ENCODE measurements around the gene SLC8A3. TPM values are rescaled to one million over a fixed set of nuclear protein-coding genes. Genes with fewer than 3 reads are reported as not detected.

Gene SLC8A3
- total RNA-seq, 1 experiment from 2014 or later, result not detected

DNA sequence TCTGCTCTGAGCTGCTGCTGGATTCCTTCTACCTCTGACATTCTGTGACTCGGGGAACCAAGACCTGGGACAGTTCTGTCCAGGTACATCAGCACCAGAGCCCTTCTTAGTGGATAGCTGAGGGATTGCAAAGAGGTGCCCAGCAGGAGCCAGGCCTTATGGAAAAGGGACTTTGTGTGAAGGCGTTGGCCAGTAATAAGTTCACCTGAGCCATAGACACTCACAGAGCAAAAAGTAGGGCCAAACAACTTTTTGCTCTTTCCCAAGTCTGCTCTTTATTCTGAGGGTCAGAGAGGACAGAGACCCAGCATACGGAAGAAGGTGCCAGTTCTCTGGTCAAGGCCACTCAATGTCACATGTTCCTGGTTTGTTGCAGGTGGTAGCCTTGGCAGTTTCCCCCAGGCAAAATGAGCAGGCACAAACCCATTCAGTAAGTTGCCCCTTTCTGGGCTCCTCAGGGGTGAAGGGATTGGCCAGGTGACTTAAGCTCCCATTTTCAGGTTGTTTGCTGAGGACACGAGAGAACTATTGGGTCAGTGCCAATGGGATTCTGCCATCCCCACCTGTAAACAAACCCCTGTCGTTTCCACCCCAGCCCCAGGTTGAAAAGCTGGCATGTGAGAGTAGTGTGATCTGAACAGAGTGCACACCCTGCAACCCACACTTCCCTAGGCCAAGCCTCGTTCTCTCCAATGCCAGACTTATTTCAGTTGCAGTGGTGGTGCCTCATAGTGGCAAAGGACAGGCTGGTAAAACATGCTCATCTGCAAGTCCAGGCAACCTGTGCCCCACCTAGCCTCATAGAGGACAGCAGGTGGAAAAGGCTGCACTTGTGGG, 159.2 kb downstream of the SLC8A3 start:
- RAD21 ChIA-PET (ENCODE audit: low non-redundant PET in 1 of 2, low total read pairs in 2 of 2, uncharacterized antibody in 2 of 2, unreplicated experiment in 2 of 2), result interaction anchor here in 1 of 2 experiments (0.5 kb wide), 1 partner anchor 79 kb away, joined by 3 read pairs; no protein-coding TSS in a partner anchor
- H4K20me1 ChIP-seq (ENCODE audit: insufficient read depth), result no peaks in the 10 kb centered on the region
- CTCF ChIA-PET, result interaction anchor here (2.3 to 2.4 kb wide), 3 partner anchors 44 to 299 kb away, joined by 16 to 63 read pairs (median 18); no protein-coding TSS in a partner anchor
- no peaks in the 10 kb centered on the region for H3K36me3 ChIP-seq (ENCODE audit: control insufficient read depth in 1 of 2, insufficient read depth in 2 of 2, low read length in 2 of 2)
- no TSS peak for BruUV-seq (replicated peaks)
- no peak overlapping the region for H3K4me2 ChIP-seq (ENCODE audit: low read length)
- TF ChIP-seq EZH2 (IDR thresholded peaks at IDR 0.05), result no peak
- TF ChIP-seq ZFX (IDR thresholded peaks at IDR 0.05), result no peak
- no peak for TF ChIP-seq SIN3A (IDR thresholded peaks at IDR 0.05; ENCODE audit: low read depth)
- TF ChIP-seq RAD21 (IDR thresholded peaks at IDR 0.05; ENCODE audit: low read depth), result no peak
- TF ChIP-seq, protein P1, sequence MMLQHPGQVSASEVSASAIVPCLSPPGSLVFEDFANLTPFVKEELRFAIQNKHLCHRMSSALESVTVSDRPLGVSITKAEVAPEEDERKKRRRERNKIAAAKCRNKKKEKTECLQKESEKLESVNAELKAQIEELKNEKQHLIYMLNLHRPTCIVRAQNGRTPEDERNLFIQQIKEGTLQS (IDR thresholded peaks at IDR 0.05), result no peak
- TF ChIP-seq ELF1 (IDR thresholded peaks at IDR 0.05; ENCODE audit: borderline replicate concordance, low read depth), result no peak
- no peak for TF ChIP-seq FOSL1 (IDR thresholded peaks at IDR 0.05; ENCODE audit: low read depth)
- TF ChIP-seq, protein P2, sequence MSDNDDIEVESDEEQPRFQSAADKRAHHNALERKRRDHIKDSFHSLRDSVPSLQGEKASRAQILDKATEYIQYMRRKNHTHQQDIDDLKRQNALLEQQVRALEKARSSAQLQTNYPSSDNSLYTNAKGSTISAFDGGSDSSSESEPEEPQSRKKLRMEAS (IDR thresholded peaks at IDR 0.05), result no peak
- TF ChIP-seq EGR1 (IDR thresholded peaks at IDR 0.05; ENCODE audit: low read depth), result no peak
- no peak for TF ChIP-seq CEBPB (IDR thresholded peaks at IDR 0.05; ENCODE audit: low read depth)
- ATAC-seq, result no peak
- H3K27ac ChIP-seq (ENCODE audit: low read depth, low read length), result no peak overlapping the region
- no peaks in the 10 kb centered on the region for H3K9me2 ChIP-seq (ENCODE audit: insufficient read depth)
- no peak overlapping the region for H3K9ac ChIP-seq (ENCODE audit: low read length)
- no peaks in the 10 kb centered on the region for H3K9me3 ChIP-seq (ENCODE audit: control insufficient read depth in 1 of 2, insufficient read depth in 1 of 2, low read depth in 1 of 2, low read length in 2 of 2)
- peaks cover 3% of the 10 kb centered on the region; the same call in 1 of the 2 replicates for H3K27me3 ChIP-seq (ENCODE audit: insufficient read depth, low read length)
- POLR2A ChIA-PET, result no interaction called here
- intact Hi-C loops (cut with micrococcal nuclease), result loop anchor here (5.0 kb wide), 1 partner anchor 442 kb away; no protein-coding TSS in a partner anchor
- peaks cover 7 to 8% of the 10 kb centered on the region in 2 experiments; a peak in 3 of 4 replicates for H3K4me1 ChIP-seq (ENCODE audit: control insufficient read depth in 1 of 2, insufficient read depth in 2 of 2, low read length in 2 of 2)
- H3K79me2 ChIP-seq (ENCODE audit: insufficient read depth, low read length), result no peaks in the 10 kb centered on the region
- H2AFZ ChIP-seq (ENCODE audit: low read depth, low read length, poor library complexity, severe bottlenecking), result no peak overlapping the region
- DNase-seq (ENCODE audit: low read depth, low spot score), result no peak
- no peak overlapping the region for H3K4me3 ChIP-seq (replicated peaks in 1 of 2; ENCODE audit: low read depth in 1 of 2, low read length in 2 of 2)
